HepG2 (cell line): Measurements from ENCODE around the gene ZDHHC3. TPM values are rescaled to one million over a fixed set of nuclear protein-coding genes. Genes with fewer than 3 reads are reported as not detected.

Experiments used
- ATAC-seq: fragments of 200-7000 bp; cut with Tn5 transposase; 3 replicates; pipeline ENCODE4 v1.9.1; 2020; ENCODE audit warnings: mild to moderate bottlenecking, moderate library complexity
- BruUV-seq: library from RNA; stranded (reverse); fragments of 400-500 nt; replicated peaks from 2 replicates; lab custom pipeline; 2021; lab: Mats Ljungman, UMichigan
- CTCF ChIA-PET: fragments of 300-600 bp; formaldehyde crosslinking; extraction: SDS; loops from one replicate; lab custom pipeline; 2021; ENCODE audit warnings: low total read pairs, inconsistent platforms, low intra/inter-chr PET ratio; lab: Yijun Ruan, JAX
- POLR2A ChIA-PET: fragments of 350-600 bp; sonication (Branson Sonifier 250); formaldehyde crosslinking; loops from one replicate; lab custom pipeline; 2020; ENCODE audit warnings: antibody characterized with exemption, inconsistent platforms; lab: Yijun Ruan, JAX
- DNase-seq: peaks from one replicate; pipeline ENCODE4 v3.0.0-alpha.2; 2015; ENCODE audit warnings: low spot score
- FAIRE-seq: peaks from 3 replicates; lab custom pipeline; 2011; peaks lifted over from hg19 to GRCh38; lab: Jason Lieb, UNC
- H2AFZ ChIP-seq: one replicate; pipeline ENCODE4 v1.6.1; 2011; ENCODE audit warnings: low read length, inconsistent platforms
- H3K27ac ChIP-seq: fragments of 300-600 bp; 3 replicates; pipeline ENCODE4 v1.8.0; 2011; ENCODE audit warnings: mixed run types, mild to moderate bottlenecking, mixed read lengths, low read length, inconsistent platforms; ENCODE audit not compliant: insufficient read depth; ENCODE audit errors: extremely low read length
- H3K27me3 ChIP-seq, 2 experiments: fragments of 200-600 bp in 1 of 2; 2 replicates in 1 of 2; 3 replicates in 1 of 2; pipeline versions ENCODE4 v1.6.0 to v1.8.0; 2011; ENCODE audit warnings: low read length in 2 of 2, mild to moderate bottlenecking in 2 of 2, moderate library complexity in 2 of 2, inconsistent platforms in 1 of 2; ENCODE audit not compliant: insufficient read depth in 2 of 2, control insufficient read depth in 1 of 2
- H3K36me3 ChIP-seq, 2 experiments: fragments of 200-600 bp in 1 of 2; replicated peaks in 1 of 2; 2 replicates in 1 of 2; 3 replicates in 1 of 2; pipeline versions ENCODE4 v1.5.1 to v1.8.0; 2011; ENCODE audit warnings: low read length in 2 of 2, inconsistent platforms in 1 of 2; ENCODE audit not compliant: insufficient read depth in 2 of 2, control insufficient read depth in 1 of 2
- H3K4me1 ChIP-seq: 2 replicates; pipeline ENCODE4 v1.5.1; 2012; ENCODE audit warnings: low read length, inconsistent platforms; ENCODE audit not compliant: insufficient read depth
- H3K4me2 ChIP-seq: 2 replicates; pipeline ENCODE4 v1.6.0; 2011; ENCODE audit warnings: low read depth, low read length, inconsistent platforms
- H3K4me3 ChIP-seq, 3 experiments: fragments of 200-600 bp in 1 of 3; sonication (generic), shearing (Covaris generic) in 1 of 3; replicated peaks in 1 of 3; 2 replicates each; pipeline ENCODE4 v1.5.1; 2011 to 2016; ENCODE audit warnings: low read length in 3 of 3, inconsistent platforms in 2 of 3, low read depth in 2 of 3, mild to moderate bottlenecking in 2 of 3, control low read depth in 1 of 3, mixed read lengths in 1 of 3; ENCODE audit not compliant: insufficient read depth in 1 of 3
- H3K79me2 ChIP-seq: one replicate; pipeline ENCODE4 v1.6.1; 2011; ENCODE audit warnings: low read length, inconsistent platforms; ENCODE audit not compliant: insufficient read depth
- H3K9ac ChIP-seq: 2 replicates; pipeline ENCODE4 v1.6.0; 2011; ENCODE audit warnings: mild to moderate bottlenecking, low read depth, low read length, inconsistent platforms; ENCODE audit not compliant: insufficient read depth
- H3K9me3 ChIP-seq: 2 replicates; pipeline ENCODE4 v1.5.1; 2012; ENCODE audit warnings: mild to moderate bottlenecking, low read length
- H4K20me1 ChIP-seq: 2 replicates; pipeline ENCODE4 v1.6.0; 2011; ENCODE audit warnings: inconsistent platforms, mild to moderate bottlenecking, low read length, moderate library complexity; ENCODE audit not compliant: insufficient read depth
- AKNA ChIP-seq: sonication (generic); formaldehyde crosslinking; IDR thresholded peaks from 2 replicates; pipeline ENCODE4 v1.4.0; 2020; ENCODE audit warnings: missing genetic modification reagents, borderline replicate concordance
- CBFB ChIP-seq: sonication (generic); formaldehyde crosslinking; IDR thresholded peaks from 2 replicates; pipeline ENCODE4 v1.4.0; 2020; ENCODE audit warnings: missing genetic modification reagents
- CTCF ChIP-seq: sonication (generic); formaldehyde crosslinking; IDR thresholded peaks from 2 replicates; pipeline ENCODE4 v1.5.0; 2020; ENCODE audit warnings: mild to moderate bottlenecking, missing genetic modification reagents, moderate library complexity
- HMGA1 ChIP-seq: sonication (generic); formaldehyde crosslinking; conservative IDR thresholded peaks from 2 replicates; pipeline ENCODE4 v1.4.0; 2020; ENCODE audit warnings: missing genetic modification reagents
- ZFAT ChIP-seq: sonication (generic); formaldehyde crosslinking; conservative IDR thresholded peaks from 2 replicates; pipeline ENCODE4 v1.8.1; 2023; ENCODE audit warnings: missing genetic modification reagents, inconsistent platforms
- ZIK1 ChIP-seq: sonication (generic); formaldehyde crosslinking; IDR thresholded peaks from 2 replicates; pipeline ENCODE4 v1.5.0; 2020; ENCODE audit warnings: mild to moderate bottlenecking, low read depth, missing genetic modification reagents, borderline replicate concordance
- WGBS: methylation state at CpG from one replicate; pipeline ENCODE4 v1.1.6; 2017; ENCODE audit warnings: low lambda C conversion rate; 5-methylcytosine and 5-hydroxymethylcytosine counted together
- in situ Hi-C: cut with HindIII; loops from 2 replicates; pipeline ENCODE4 v1.10.0; 2017; ENCODE audit warnings: low pct_unique_long_range_greater_than_20kb; ENCODE audit not compliant: extremely low pct_ligation_motif_present
- intact Hi-C: fragments of 100-400 bp; cut with micrococcal nuclease; formaldehyde crosslinking; loops from one replicate; pipeline ENCODE4 v1.10.0; 2022; ENCODE audit not compliant: unreplicated experiment
- polyA plus RNA-seq, 8 experiments: library from polyadenylated mRNA; depleted of rRNA in 3 of 8; stranded (reverse) in 7 of 8; unstranded in 1 of 8; fragments of >200 nt; fragmentation: Illumina TruSeq in 4 of 8; extraction: Trizol in 4 of 8; gene quantifications; 2 replicates each; pipeline versions ENCODE4 v1.2.1 to v1.2.3, GENCODE V29; 2011 to 2016; ENCODE audit warnings: low read depth in 4 of 8, missing spikeins in 1 of 8, mixed read lengths in 1 of 8; ENCODE audit not compliant: insufficient read depth in 1 of 8
- total RNA-seq, 5 experiments: library from RNA; depleted of rRNA; stranded (reverse); fragments of >200 nt; fragmentation: Illumina TruSeq; extraction: Trizol; gene quantifications; 2 replicates each; pipeline ENCODE4 v1.2.3, GENCODE V29; 2016; ENCODE audit warnings: low read depth in 1 of 5
- TF ChIP-seq, protein P1 (sequence below): sonication (generic); formaldehyde crosslinking; IDR thresholded peaks from 2 replicates; pipeline ENCODE4 v1.4.0; 2020; ENCODE audit warnings: missing genetic modification reagents

Gene ZDHHC3
- total and polyA plus RNA-seq, 2 of the 13 experiments (the other 11 are each of a cell fraction or from before 2014, with no cell fraction given): 44.1 to 65.7 TPM

DNA sequence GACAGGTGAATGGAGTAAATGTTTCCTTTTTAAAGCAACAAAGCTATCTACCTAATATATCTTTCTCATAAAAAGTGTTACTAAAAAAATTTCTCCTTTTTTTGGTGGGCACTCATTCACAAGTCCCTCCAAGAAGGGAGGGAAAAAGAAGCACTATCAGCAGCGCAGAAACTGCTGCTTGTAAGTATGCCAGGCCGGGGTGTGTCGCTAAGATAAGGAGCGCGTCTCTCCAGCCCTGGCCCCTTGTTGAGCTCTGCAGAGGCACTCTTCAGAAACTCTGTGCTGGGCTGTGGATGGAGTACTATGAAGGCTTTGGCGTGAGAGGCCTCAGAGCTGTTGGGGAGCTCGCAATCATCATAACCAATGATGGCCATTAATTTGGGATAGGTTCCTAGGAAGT is 49.1 kb downstream of the ZDHHC3 start (continued):
- TF ChIP-seq AKNA: no peak
- no peak for TF ChIP-seq ZFAT (CRISPR knock-in tag)
- TF ChIP-seq HMGA1 (CRISPR knock-in tag): no peak
- TF ChIP-seq, all 625 proteins: peak for 0

DNA sequence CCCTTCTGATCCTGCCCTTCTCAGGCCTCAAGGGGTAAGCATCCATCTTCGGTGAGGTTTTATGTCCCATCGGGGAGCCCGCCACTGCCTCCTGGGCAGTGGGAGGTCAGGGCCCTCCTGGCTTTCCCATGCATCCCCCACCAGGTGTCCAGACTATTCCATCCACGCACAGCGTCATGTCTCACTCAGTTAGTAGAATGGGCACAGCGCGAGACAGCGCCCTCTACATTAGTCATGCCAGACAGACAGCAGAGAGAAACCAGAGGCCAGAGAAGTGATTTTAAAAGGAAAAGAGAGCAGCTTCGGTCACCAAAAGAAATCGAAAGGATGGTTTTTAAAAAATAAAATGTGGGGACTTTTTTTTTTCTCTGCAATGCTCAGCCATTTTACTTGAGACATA is 49.8 kb downstream of the ZDHHC3 start:
- Histone ChIP-seq H3K9me3 (no peaks in the 10 kb centered on the region), H3K36me3 (peaks cover 9 to 29% of the 10 kb centered on the region in 2 experiments; a peak in 4 of 5 replicates), H4K20me1 (no peaks in the 10 kb centered on the region), H3K9ac (no peak overlapping the region), H2AFZ (no peak overlapping the region), H3K4me2 (no peak overlapping the region), H3K4me1 (no peaks in the 10 kb centered on the region), H3K27ac (no peak overlapping the region), H3K27me3 (no peaks in the 10 kb centered on the region), H3K79me2 (no peaks in the 10 kb centered on the region), H3K4me3 (no peak overlapping the region)
- intact Hi-C loops: no loop called here
- TSS peak; percentile 40 for BruUV-seq
- FAIRE-seq (no peak), DNase-seq (no peak), ATAC-seq (no peak)
- 96% methylated on average over 10 of the region's 10 CpGs for WGBS
- ChIA-PET POLR2A (no interaction called here), CTCF (no interaction called here)
- in situ Hi-C loops: no loop called here
- TF ChIP-seq CBFB: no peak
- TF ChIP-seq, protein P1, sequence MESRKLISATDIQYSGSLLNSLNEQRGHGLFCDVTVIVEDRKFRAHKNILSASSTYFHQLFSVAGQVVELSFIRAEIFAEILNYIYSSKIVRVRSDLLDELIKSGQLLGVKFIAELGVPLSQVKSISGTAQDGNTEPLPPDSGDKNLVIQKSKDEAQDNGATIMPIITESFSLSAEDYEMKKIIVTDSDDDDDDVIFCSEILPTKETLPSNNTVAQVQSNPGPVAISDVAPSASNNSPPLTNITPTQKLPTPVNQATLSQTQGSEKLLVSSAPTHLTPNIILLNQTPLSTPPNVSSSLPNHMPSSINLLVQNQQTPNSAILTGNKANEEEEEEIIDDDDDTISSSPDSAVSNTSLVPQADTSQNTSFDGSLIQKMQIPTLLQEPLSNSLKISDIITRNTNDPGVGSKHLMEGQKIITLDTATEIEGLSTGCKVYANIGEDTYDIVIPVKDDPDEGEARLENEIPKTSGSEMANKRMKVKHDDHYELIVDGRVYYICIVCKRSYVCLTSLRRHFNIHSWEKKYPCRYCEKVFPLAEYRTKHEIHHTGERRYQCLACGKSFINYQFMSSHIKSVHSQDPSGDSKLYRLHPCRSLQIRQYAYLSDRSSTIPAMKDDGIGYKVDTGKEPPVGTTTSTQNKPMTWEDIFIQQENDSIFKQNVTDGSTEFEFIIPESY (CRISPR knock-in tag): peak; percentile 80
- 0 out of 2 replicates have a peak, but pooled peaks have one; percentile 14 for TF ChIP-seq CTCF
- TF ChIP-seq ZIK1 (CRISPR knock-in tag): no peak
